ENCODE data around the gene SLC35G2.
"Not testable (repeated sequence)": the region's sequence is repeated elsewhere in the genome, so short reads cannot be mapped to it uniquely, and the experiment has no call there.

SLC35G2 gene

GRCh38 chr3:136835089-136835812, 16.3 kb downstream of the SLC35G2 start:
- DNase-seq (ENCODE audit: low spot score): no peak

- no peak for DNase-seq (ENCODE audit: low spot score)
Observed at GRCh38 chr3:136835813-136836510, 17.0 kb downstream of the SLC35G2 start.

- no peak for DNase-seq (ENCODE audit: low spot score)
Observed at GRCh38 chr3:136836511-136837156, 17.7 kb downstream of the SLC35G2 start.

- no peak for DNase-seq (ENCODE audit: low spot score)
Observed at GRCh38 chr3:136838641-136839555, 20.0 kb downstream of the SLC35G2 start.

GRCh38 chr3:136839556-136839931, 20.6 kb downstream of the SLC35G2 start:
- DNase-seq (ENCODE audit: low spot score): no peak

- no peak for DNase-seq (ENCODE audit: low spot score)
Observed at GRCh38 chr3:136840252-136840651, 21.3 kb downstream of the SLC35G2 start.

GRCh38 chr3:136842294-136842693, 23.4 kb downstream of the SLC35G2 start:
- no peak for DNase-seq (ENCODE audit: low spot score)

GRCh38 chr3:136844724-136845123, 25.8 kb downstream of the SLC35G2 start:
- DNase-seq (ENCODE audit: low spot score): no peak

- DNase-seq (ENCODE audit: low spot score): no peak
Observed at GRCh38 chr3:136852180-136852579, 33.3 kb downstream of the SLC35G2 start.

- DNase-seq (ENCODE audit: low spot score): no peak
Observed at GRCh38 chr3:136856665-136857064, 37.7 kb downstream of the SLC35G2 start.

- DNase-seq (ENCODE audit: low spot score): no peak
Observed at GRCh38 chr3:136858381-136858780, 39.5 kb downstream of the SLC35G2 start.

- DNase-seq (ENCODE audit: low spot score): no peak
Observed at GRCh38 chr3:136860541-136860940, 41.6 kb downstream of the SLC35G2 start.

- DNase-seq (ENCODE audit: low spot score): peak; percentile 99
Observed at GRCh38 chr3:136861890-136862616, 43.1 kb downstream of the SLC35G2 start, which contains the start of gene NCK1. NCK1 (plus strand) TSS chr3:136862208; CDS start chr3:136928002, 65,794 bp downstream.

GRCh38 chr3:136862617-136863322, 43.8 kb downstream of the SLC35G2 start:
- DNase-seq (ENCODE audit: low spot score): peak; percentile 20

GRCh38 chr3:136869282-136869681, 50.4 kb downstream of the SLC35G2 start:
- DNase-seq (ENCODE audit: low spot score): no peak

- DNase-seq (ENCODE audit: low spot score): not testable (repeated sequence)
Observed at GRCh38 chr3:136872258-136872657, 53.3 kb downstream of the SLC35G2 start.

- not testable (repeated sequence) for DNase-seq (ENCODE audit: low spot score)
Observed at GRCh38 chr3:136879510-136879909, 60.6 kb downstream of the SLC35G2 start.

GRCh38 chr3:136882571-136882970, 63.6 kb downstream of the SLC35G2 start:
- peak; percentile 36 for DNase-seq (ENCODE audit: low spot score)

GRCh38 chr3:136883967-136884720, 65.2 kb downstream of the SLC35G2 start:
- DNase-seq (ENCODE audit: low spot score): no peak
